MM.1S (cell line): Measurements from ENCODE around the gene CREB3L1.

ENCODE experiments used
- DNase-seq: peaks from one replicate; pipeline ENCODE4 v3.0.0-alpha.2; 2015
- H2AFZ ChIP-seq: fragments of 300-600 bp; sonication (generic); 2 replicates; pipeline ENCODE4 v1.6.0; 2016; ENCODE audit warnings: antibody characterized with exemption, low read length
- H3F3A ChIP-seq: fragments of 300-600 bp; sonication (generic); 2 replicates; pipeline ENCODE4 v1.6.1; 2016; ENCODE audit warnings: mild to moderate bottlenecking, antibody characterized with exemption, low read length, moderate library complexity, mixed read lengths; ENCODE audit not compliant: insufficient read depth
- H3K27ac ChIP-seq: fragments of 300-600 bp; sonication (generic); 2 replicates; pipeline ENCODE4 v1.5.1; 2016; ENCODE audit warnings: mild to moderate bottlenecking, low read length
- H3K27me3 ChIP-seq: fragments of 300-600 bp; sonication (generic); replicated peaks from 2 replicates; pipeline ENCODE4 v1.6.0; 2016; ENCODE audit warnings: low read length; ENCODE audit not compliant: insufficient read depth
- H3K36me3 ChIP-seq: fragments of 300-600 bp; sonication (generic); replicated peaks from 2 replicates; pipeline ENCODE4 v1.6.1; 2016; ENCODE audit warnings: mild to moderate bottlenecking, low read length, mixed read lengths; ENCODE audit not compliant: insufficient read depth
- H3K4me1 ChIP-seq: fragments of 300-600 bp; sonication (generic); 2 replicates; pipeline ENCODE4 v1.6.1; 2016; ENCODE audit warnings: low read length, mixed read lengths
- H3K4me2 ChIP-seq: fragments of 300-600 bp; sonication (generic); 2 replicates; pipeline ENCODE4 v1.6.0; 2016; ENCODE audit warnings: low read depth, low read length
- H3K4me3 ChIP-seq: fragments of 300-600 bp; sonication (generic); 2 replicates; pipeline ENCODE4 v1.5.1; 2016; ENCODE audit warnings: low read length, mixed read lengths
- H3K79me2 ChIP-seq: fragments of 300-600 bp; sonication (generic); 2 replicates; pipeline ENCODE4 v1.6.1; 2016; ENCODE audit warnings: mixed run types, low read length, mixed read lengths
- H3K9ac ChIP-seq: fragments of 300-600 bp; sonication (generic); 2 replicates; pipeline ENCODE4 v1.6.1; 2016; ENCODE audit warnings: low read length, mixed read lengths
- H3K9me2 ChIP-seq: fragments of 300-600 bp; sonication (generic); replicated peaks from 2 replicates; pipeline ENCODE4 v1.6.1; 2016; ENCODE audit warnings: mild to moderate bottlenecking, low read length, mixed read lengths; ENCODE audit not compliant: insufficient read depth
- H3K9me3 ChIP-seq: fragments of 300-600 bp; sonication (generic); replicated peaks from 2 replicates; pipeline ENCODE4 v1.6.1; 2016; ENCODE audit warnings: mild to moderate bottlenecking, low read length, mixed read lengths; ENCODE audit not compliant: insufficient read depth
- H4K20me1 ChIP-seq: fragments of 300-600 bp; sonication (generic); 2 replicates; pipeline ENCODE4 v1.6.1; 2016; ENCODE audit warnings: mild to moderate bottlenecking, low read length, moderate library complexity, mixed read lengths; ENCODE audit not compliant: insufficient read depth
- CTCF ChIP-seq: fragments of 300-600 bp; sonication (generic); IDR thresholded peaks from 2 replicates; pipeline ENCODE4 v1.5.1; 2016; ENCODE audit warnings: antibody characterized with exemption, low read length, mixed read lengths
- EZH2 ChIP-seq: fragments of 300-600 bp; sonication (generic); optimal IDR thresholded peaks from 2 replicates; pipeline ENCODE3; 2017; ENCODE audit warnings: low read depth, mild to moderate bottlenecking, antibody characterized with exemption, low read length, mixed read lengths
- EZH2phosphoT487 ChIP-seq: fragments of 300-600 bp; sonication (generic); IDR thresholded peaks from 2 replicates; pipeline ENCODE4 v1.6.1; 2018; ENCODE audit warnings: antibody characterized with exemption, low read length

Gene CREB3L1

GRCh38 chr11:46307369-46307768 is 29.9 kb downstream of the CREB3L1 start:
- no peaks in the 10 kb centered on the region for H4K20me1 ChIP-seq
- H3K9me2 ChIP-seq: no peaks in the 10 kb centered on the region
- no peaks in the 10 kb centered on the region; the same call in 1 of the 2 replicates for H3K27me3 ChIP-seq
- no peak overlapping the region for H3K27ac ChIP-seq
- H3K9ac ChIP-seq: no peak overlapping the region
- H3K4me1 ChIP-seq: no peaks in the 10 kb centered on the region; the same call in 1 of the 2 replicates
- no peak overlapping the region for H3K4me2 ChIP-seq
- no peak for DNase-seq
- H3K4me3 ChIP-seq: no peak overlapping the region
- no peak overlapping the region for H2AFZ ChIP-seq
- TF ChIP-seq CTCF (no peak), EZH2 (no peak), EZH2phosphoT487 (no peak)
- H3F3A ChIP-seq: 0 out of 2 replicates have a peak, but pooled peaks cover 4% of the 10 kb centered on the region
- no peaks in the 10 kb centered on the region for H3K9me3 ChIP-seq
- no peaks in the 10 kb centered on the region for H3K36me3 ChIP-seq
- no peaks in the 10 kb centered on the region for H3K79me2 ChIP-seq

GRCh38 chr11:46307785-46308341 is 30.4 kb downstream of the CREB3L1 start:
- H3K4me2 ChIP-seq: no peak overlapping the region

GRCh38 chr11:46308631-46309419 is 31.4 kb downstream of the CREB3L1 start:
- Histone ChIP-seq H3K27ac (no peak overlapping the region), H3K4me2 (peak overlapping the region; percentile 60), H3F3A (no peaks in the 10 kb centered on the region), H3K4me1 (no peaks in the 10 kb centered on the region), H3K9me3 (no peaks in the 10 kb centered on the region), H3K27me3 (no peaks in the 10 kb centered on the region; the same call in 1 of the 2 replicates), H3K9me2 (no peaks in the 10 kb centered on the region), H4K20me1 (no peaks in the 10 kb centered on the region), H3K9ac (no peak overlapping the region), H3K4me3 (no peak overlapping the region), H3K36me3 (no peaks in the 10 kb centered on the region), H3K79me2 (no peaks in the 10 kb centered on the region), H2AFZ (0 out of 2 replicates have a peak overlapping the region, but pooled peaks have one; percentile 27)
- TF ChIP-seq EZH2phosphoT487 (no peak), CTCF (peak; percentile 94), EZH2 (no peak)
- DNase-seq: peak; percentile 58

More at GRCh38 chr11:46307785-46308341, 30.4 kb downstream of the CREB3L1 start:
- H3K27ac ChIP-seq: no peak overlapping the region
- no peaks in the 10 kb centered on the region for H3F3A ChIP-seq
- H3K4me3 ChIP-seq: no peak overlapping the region
- no peaks in the 10 kb centered on the region; the same call in 1 of the 2 replicates for H3K27me3 ChIP-seq
- no peak overlapping the region for H3K9ac ChIP-seq
- no peak overlapping the region for H2AFZ ChIP-seq
- H3K36me3 ChIP-seq: no peaks in the 10 kb centered on the region
- no peaks in the 10 kb centered on the region for H3K9me2 ChIP-seq
- no peaks in the 10 kb centered on the region; the same call in 1 of the 2 replicates for H3K4me1 ChIP-seq
- no peaks in the 10 kb centered on the region for H3K9me3 ChIP-seq
- TF ChIP-seq EZH2 (no peak), CTCF (no peak)
- H3K79me2 ChIP-seq: no peaks in the 10 kb centered on the region
- DNase-seq: no peak
- H4K20me1 ChIP-seq: no peaks in the 10 kb centered on the region
